HL-60 (cell line): ENCODE results near the gene TIMP3.

ENCODE experiments used
- POLR2AphosphoS5 ChIP-seq: IDR thresholded peaks from 2 replicates; pipeline ENCODE4 v1.6.1; 2012; ENCODE audit warnings: low read depth
- TF ChIP-seq, protein P1 (sequence below): IDR thresholded peaks from one replicate; pipeline ENCODE4 v1.5.1; 2011; ENCODE audit warnings: low read length, control low read depth, inconsistent platforms; ENCODE audit not compliant: insufficient read depth

DNA sequence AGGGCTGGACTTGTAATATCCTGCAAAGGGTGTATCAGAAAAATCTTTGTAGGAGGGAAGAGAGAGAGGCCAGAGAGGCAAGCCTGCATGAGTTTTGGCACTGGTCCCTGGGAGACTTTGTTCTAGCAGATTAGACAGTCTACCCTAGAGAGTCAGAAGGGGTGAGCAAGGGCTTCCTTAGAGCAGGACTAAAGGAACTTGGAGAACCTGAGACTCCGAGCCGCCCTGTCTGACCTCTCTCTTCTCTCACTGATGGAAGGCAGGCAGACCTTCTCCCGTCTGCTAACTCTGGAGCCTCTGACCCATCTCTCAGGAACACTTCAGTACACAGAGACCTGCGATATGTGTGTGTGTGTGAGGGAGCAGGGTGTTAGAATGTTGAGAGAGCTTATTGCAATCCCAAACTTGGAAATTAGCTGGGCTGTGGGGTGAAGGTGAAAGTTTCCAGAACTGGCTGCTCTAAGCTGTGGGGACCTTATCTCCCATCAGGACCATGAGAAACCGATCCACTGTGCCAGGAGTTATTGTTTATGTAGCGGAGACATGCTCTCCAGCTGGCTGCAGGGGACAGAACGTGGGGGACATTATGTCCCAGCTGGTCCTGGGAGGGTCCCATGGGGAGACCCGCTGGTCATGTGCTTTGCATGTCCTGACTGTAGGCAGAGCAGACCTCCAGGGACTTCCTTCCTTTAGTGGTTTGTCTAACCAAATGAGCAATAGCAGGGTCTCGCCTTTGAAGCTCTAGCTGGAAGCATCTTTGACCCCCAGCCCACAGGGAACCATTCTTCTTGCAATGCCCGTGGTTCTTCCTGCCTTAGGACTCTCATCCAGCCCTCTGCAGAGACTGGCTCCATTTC, 51.1 kb downstream of the TIMP3 start:
- TF ChIP-seq, protein P1, sequence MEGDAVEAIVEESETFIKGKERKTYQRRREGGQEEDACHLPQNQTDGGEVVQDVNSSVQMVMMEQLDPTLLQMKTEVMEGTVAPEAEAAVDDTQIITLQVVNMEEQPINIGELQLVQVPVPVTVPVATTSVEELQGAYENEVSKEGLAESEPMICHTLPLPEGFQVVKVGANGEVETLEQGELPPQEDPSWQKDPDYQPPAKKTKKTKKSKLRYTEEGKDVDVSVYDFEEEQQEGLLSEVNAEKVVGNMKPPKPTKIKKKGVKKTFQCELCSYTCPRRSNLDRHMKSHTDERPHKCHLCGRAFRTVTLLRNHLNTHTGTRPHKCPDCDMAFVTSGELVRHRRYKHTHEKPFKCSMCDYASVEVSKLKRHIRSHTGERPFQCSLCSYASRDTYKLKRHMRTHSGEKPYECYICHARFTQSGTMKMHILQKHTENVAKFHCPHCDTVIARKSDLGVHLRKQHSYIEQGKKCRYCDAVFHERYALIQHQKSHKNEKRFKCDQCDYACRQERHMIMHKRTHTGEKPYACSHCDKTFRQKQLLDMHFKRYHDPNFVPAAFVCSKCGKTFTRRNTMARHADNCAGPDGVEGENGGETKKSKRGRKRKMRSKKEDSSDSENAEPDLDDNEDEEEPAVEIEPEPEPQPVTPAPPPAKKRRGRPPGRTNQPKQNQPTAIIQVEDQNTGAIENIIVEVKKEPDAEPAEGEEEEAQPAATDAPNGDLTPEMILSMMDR: no peak
- TF ChIP-seq POLR2AphosphoS5: no peak
